HG03139 (cell line): ENCODE data around the gene CPEB3.
A peak's percentile ranks its signal among the peaks of the same experiment; 100 is the strongest.
"Not testable (repeated sequence)": the region's sequence is repeated elsewhere in the genome, so short reads cannot be mapped to it uniquely, and the experiment has no call there.

Experiments
- ATAC-seq: cut with Tn5 transposase; IDR thresholded peaks from one replicate; pipeline ENCODE4 v1.9.1; 2021; ENCODE audit not compliant: unreplicated experiment

Gene CPEB3

DNA sequence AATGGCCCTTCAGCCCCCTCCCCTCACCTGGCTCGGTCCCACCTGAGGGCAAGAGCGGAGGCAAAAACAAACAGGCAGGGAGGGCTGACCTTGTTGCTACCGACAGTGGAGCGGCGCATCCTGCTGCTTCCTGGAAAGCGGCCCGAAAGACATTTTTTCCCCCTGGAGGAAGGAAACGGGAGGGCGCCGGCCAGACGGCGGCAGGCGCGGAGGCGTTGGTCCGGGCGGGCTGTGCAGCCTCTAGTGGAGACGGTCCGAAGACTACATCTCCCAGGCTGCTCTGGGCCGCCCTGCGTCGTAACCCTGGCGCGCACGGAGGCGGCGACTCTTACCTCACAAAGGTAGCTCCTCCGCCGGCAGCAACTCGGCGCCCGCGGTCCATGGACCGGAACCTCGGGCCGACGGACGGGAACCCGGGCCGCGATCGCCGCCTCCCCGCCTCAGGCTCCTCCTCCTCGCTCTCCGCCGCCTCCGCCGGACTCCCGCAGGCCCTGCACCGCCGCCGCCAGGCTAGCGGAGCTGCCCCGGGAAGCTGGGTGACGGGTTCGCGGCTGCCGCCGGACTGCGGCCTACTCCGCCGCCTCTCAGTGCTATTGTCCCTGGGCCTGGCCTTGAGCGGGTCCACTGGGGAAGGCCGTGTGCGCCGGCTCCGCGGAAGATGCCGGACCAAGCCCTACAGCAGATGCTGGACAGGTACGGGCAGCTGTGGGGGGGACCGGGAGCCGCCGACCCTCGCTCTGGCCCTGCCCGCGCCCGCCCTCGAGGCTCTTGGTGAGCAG, at the start of gene CPEB3, which contains the start of gene MARCHF5:
CPEB3 (minus strand) TSS at position 242 of the 779 bp plus-strand sequence. CDS start 50,728 bp downstream, outside the sequence.
MARCHF5 (plus strand) TSS at position 331 of the 779 bp plus-strand sequence; CDS start at position 659, 328 bp downstream.
- peak; percentile 97 for ATAC-seq

DNA sequence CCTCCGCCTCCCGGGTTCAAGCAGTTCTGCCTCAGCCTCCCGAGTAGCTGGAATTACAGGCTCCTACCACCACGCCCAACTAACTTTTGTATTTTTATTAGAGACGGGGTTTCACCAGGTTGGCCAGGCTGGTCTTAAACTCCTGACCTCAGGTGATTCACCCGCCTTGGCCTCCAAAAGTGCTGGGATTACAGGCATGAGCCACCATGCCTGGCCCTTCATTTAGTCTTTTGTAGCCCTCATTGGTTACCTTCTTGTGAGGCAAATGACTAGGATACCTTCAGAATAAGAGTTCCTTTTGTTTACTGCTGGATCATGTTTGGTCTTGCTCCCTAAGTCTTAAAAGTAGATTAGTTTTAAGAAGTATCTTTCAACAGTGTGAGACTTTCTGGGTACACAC, 39.0 kb upstream of the CPEB3 start:
- not testable (repeated sequence) for ATAC-seq

GRCh38 chr10:92328993-92329392, 38.1 kb upstream of the CPEB3 start:
- ATAC-seq, result no peak

GRCh38 chr10:92327445-92328433, 36.9 kb upstream of the CPEB3 start:
- ATAC-seq, result no peak

- no peak for ATAC-seq
Measured at GRCh38 chr10:92323079-92323478, 32.2 kb upstream of the CPEB3 start.

DNA sequence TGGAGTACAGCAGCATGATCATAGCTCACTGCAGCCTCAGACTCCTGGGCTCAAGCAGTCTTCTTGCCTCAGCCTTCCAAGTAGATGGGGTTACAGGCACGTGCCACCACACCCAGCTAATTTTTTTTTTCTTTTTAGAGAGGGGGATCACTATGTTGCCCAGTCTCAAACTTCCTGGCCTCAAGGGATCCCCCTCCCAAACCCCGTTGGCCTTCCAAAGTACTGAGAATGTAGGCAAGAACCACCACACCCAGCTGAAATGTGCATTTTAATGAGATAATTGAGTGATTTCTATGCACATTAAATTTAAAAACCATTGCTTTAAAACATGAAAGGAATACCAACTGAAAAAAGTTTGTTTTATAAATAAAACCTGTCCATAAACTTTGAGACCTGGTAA, 25.7 kb upstream of the CPEB3 start:
- ATAC-seq, result no peak

- no peak for ATAC-seq
Measured at GRCh38 chr10:92313750-92314149, 22.9 kb upstream of the CPEB3 start.

DNA sequence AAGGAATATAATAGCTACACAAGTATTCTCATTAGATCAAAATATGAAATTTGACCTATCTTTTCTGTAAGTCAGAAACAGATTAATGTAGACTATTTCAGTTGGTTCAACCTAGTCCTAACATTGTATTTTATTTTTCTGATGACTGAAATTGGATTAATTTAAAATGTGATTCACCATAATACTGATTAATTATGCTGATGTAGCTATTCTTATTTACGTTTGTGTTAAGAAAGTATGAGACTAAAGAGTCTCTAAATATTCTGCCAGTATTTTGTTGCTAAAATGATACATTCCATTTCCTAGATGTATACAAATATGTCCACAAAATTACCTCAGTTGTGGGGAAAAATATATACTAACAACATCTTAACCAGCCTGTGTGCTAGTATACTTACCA, 18.4 kb upstream of the CPEB3 start:
- ATAC-seq, result no peak

GRCh38 chr10:92305133-92306072, 14.5 kb upstream of the CPEB3 start:
- no peak for ATAC-seq

DNA sequence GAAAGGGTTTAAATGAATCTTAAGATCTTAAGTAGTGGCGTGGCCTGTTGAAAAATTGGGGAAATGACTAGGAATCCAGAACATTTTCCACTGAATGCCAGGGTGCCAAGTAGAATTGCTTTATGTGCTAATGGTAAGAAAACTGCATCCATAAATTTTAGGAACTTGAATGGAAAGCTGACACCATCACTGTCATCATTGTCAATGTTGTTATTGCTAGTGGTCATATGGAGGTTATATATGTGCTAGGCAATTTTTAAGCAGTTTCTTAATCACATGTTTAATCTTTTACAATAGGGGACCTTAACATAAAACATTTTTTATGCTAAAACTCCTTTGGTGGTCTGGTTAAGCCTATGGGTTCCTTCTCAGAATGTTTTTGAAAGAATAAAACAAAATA, 13.2 kb upstream of the CPEB3 start:
- ATAC-seq, result no peak

DNA sequence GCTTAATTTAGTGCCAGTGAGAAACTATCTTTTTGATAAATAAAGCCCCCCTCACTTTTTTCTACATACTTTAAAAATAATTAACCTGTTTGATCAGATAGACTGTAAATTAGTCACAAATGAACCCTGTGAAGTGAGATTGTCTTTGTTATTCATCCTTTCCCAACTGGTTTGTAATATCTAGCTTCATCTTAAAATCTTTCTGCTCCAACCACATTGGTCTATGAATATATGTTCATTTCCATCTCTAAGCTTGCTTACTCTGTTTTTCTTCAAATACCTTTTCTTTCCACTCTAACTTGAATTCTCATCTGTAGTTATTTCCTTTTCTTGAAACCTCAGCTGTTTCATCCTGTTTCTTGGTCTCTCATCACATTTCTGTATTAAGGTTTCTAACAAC, 12.2 kb upstream of the CPEB3 start:
- no peak for ATAC-seq

- no peak for ATAC-seq
Measured at GRCh38 chr10:92298487-92298886, 7.6 kb upstream of the CPEB3 start.

DNA sequence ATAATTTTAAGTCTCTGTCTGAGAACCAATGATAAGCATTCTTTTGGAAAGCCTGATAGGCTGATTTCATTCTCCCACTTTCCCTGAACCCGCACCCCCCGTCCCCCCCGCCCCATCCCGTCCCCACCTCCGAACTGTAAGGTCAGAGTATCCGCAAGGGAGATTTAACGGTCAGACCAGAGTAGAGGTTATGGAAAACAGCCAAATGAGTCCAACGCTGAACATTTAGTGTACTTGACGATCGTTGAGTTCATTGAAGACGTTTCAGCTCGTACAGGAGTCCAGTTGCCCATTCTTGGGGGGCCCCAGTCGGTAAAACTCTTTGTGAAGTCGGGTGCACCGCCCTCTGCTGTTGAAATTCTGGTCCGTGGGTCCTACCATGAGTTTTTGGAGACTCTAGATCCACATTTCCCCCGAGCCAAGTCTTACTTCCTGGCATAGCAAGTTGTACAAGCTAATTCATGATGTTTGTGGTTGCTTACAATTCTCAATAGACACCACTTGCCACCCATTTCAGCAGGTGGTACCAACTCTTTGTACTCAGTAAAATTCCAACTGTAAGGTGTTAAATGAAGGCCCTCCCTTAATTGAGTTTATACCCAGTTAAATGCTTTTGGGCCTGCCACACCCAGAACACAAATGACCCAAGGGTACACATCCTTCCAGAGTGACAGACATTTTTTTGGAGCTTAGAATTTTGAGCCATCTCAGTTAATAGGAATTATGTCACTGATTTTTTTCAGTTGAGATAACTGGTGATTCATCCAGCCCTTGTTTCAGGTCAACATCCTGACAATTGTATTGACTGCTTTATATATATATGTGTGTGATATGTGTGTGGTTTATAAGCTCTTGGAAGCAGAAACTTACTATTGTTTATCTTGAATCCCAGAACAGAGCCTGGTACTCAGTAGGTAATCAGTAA, 1.3 kb upstream of the CPEB3 start:
- no peak for ATAC-seq

DNA sequence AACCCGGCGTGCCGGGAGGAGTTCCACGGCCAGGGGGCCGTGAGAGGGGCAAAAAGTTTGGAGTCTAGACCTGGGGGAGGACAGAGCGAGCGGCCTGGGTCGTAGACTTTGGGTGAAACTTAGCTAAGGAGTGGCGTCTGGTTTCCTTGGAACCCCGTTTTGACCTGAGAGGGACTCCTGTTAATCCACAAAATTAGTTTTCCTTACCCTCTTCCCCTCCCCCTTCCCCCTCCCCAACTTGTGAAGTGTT, 663 bp upstream of the CPEB3 start:
- ATAC-seq, result no peak

- peak; percentile 5 for ATAC-seq
Measured at GRCh38 chr10:92290076-92290836, 622 bp downstream of the CPEB3 start.

DNA sequence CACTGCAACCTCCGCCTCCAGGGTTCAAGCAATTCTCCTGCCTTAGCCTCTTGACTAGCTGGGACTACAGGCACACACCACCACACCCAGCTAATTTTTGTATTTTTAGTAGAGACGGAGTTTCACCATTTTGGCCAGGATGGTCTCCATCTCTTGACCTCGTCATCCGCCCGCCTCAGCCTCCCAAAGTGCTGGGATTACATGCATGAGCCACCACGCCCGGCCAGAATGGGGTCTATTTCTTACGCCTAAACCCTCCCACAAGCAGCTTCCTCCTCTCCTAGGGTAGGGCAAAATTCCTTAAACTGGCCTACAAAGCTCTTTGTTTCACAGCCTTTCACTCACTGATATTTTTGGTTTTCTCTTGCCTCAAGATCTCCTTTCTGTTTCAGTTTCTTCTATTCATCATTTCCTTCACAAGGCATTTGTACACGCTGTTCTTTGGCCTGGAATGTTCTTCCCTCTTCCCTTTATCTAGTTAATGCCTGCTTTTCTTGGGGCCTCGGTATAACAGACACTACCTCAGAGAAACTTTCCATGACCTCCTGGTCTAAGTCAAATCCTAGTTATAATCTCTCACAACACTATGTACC, 6.7 kb downstream of the CPEB3 start:
- no peak for ATAC-seq

DNA sequence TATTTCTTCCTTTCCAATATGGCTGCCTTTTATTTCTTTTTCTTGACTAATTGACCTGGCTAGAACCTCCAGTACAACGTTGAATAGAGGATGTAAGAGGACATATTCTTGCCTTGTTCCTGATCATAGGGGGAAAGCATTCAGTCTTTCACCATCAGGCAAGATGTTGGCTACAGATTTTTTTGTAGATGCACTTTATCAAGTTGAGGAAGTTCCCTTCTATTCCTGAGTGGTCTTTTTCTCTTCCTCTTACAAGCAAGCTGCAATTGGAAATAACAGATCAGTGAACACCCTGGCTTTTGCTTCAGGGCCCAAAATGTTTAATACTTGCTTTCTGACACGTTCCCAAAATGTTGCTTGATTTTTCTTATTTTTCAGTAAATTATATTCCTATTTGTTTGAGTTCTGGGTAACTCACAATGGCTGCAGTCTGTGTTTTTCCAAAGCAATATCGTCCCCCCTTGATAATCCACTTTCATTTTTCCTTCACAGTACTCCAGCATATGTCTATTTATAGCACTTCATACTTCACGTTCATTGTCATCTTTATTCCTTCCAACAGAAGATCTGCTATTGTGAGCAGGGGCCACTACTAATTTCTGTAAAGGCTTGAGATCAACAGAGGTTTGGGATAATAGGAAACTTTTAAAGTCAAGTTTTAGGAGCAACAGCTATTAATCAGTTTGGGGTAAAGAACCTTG, 11.7 kb downstream of the CPEB3 start:
- ATAC-seq, result no peak

DNA sequence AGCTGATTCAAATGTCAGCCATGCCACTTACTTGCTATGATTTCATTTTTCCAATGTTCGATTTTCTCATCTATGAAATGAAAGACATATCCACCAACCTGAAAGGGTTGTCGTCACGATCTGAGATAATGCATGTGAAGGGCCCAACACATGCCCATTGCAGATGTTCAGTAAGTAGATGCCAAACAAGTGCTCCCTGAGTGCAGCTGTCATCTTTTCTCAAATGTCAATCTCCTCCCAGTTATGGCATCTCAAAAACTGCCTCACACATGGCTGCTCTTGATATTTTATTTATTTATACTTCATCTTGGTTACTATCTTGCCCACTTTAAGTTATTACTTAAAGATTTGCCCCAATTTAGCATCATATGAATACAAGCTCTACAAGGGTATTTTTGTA, 16.8 kb downstream of the CPEB3 start:
- no peak for ATAC-seq
